ENCODE measurements around the gene GRIA4. TPM values are rescaled to one million over a fixed set of nuclear protein-coding genes. Genes with fewer than 3 reads are reported as not detected.

GRIA4 gene
- total RNA-seq, 2 donors from 2014 or later = 1.2 TPM; not detected in 1

GRCh38 chr11:105937331-105937730 lies 327.5 kb downstream of the GRIA4 start:
- Histone ChIP-seq H3K4me3 (no peak overlapping the region), H3K36me3 (no peaks in the 10 kb centered on the region), H3K9me3 (no peaks in the 10 kb centered on the region), H3K27me3 (replicated peaks; ENCODE audit: insufficient read depth) (no peaks in the 10 kb centered on the region), H3K4me1 (ENCODE audit: control insufficient read depth in 1 of 2, low read depth in 2 of 2) (no peaks in the 10 kb centered on the region), H3K27ac (no peak overlapping the region)
- DNase-seq (ENCODE audit: low spot score) (no peak), ATAC-seq (ENCODE audit: insufficient number of reproducible peaks, low FRiP score, low read depth) (no peak)
- TF ChIP-seq CTCF (IDR thresholded peaks at IDR 0.05) = no peak

DNA sequence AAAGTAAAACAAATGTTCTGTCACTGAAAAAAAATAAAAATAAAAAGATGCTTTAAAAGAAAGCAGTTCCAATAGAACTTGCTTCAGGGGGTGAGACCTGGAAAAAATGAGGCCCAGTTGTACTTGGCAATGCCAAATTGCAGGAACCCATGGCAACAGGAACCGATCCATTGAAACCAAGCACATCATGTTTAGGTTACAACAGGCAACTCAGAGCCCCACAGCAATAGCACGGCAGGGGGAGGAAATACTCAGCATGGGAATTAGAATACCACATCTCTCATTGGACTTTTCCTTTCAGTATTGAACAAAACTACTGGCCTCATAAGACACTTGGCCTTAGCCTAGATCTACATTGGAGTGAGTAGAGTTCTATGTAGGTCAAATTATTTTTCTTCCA lies 327.9 kb downstream of the GRIA4 start:
- no peak overlapping the region for H3K4me3 ChIP-seq
- H3K36me3 ChIP-seq = no peaks in the 10 kb centered on the region

GRCh38 chr11:105942921-105943320 lies 333.0 kb downstream of the GRIA4 start:
- Histone ChIP-seq H3K27ac (no peak overlapping the region), H3K4me3 (no peak overlapping the region), H3K27me3 (replicated peaks; ENCODE audit: insufficient read depth) (no peaks in the 10 kb centered on the region), H3K9me3 (no peaks in the 10 kb centered on the region), H3K36me3 (no peaks in the 10 kb centered on the region), H3K4me1 (ENCODE audit: control insufficient read depth in 1 of 2, low read depth in 2 of 2) (no peaks in the 10 kb centered on the region)
- ATAC-seq (ENCODE audit: insufficient number of reproducible peaks, low FRiP score, low read depth) (no peak), DNase-seq (ENCODE audit: low spot score) (no peak)
- no peak for TF ChIP-seq CTCF (IDR thresholded peaks at IDR 0.05)

More for the DNA sequence above, 327.9 kb downstream of the GRIA4 start:
- DNase-seq (ENCODE audit: low spot score) = no peak
- no peak for ATAC-seq (ENCODE audit: insufficient number of reproducible peaks, low FRiP score, low read depth)
- TF ChIP-seq CTCF (IDR thresholded peaks at IDR 0.05) = no peak
- Histone ChIP-seq H3K4me1 (ENCODE audit: control insufficient read depth in 1 of 2, low read depth in 2 of 2) (no peaks in the 10 kb centered on the region), H3K27ac (no peak overlapping the region), H3K9me3 (no peaks in the 10 kb centered on the region), H3K27me3 (replicated peaks; ENCODE audit: insufficient read depth) (no peaks in the 10 kb centered on the region)

- Histone ChIP-seq H3K27ac (no peak overlapping the region), H3K4me3 (no peak overlapping the region), H3K27me3 (replicated peaks; ENCODE audit: insufficient read depth) (no peaks in the 10 kb centered on the region), H3K4me1 (ENCODE audit: control insufficient read depth in 1 of 2, low read depth in 2 of 2) (no peaks in the 10 kb centered on the region), H3K36me3 (no peaks in the 10 kb centered on the region), H3K9me3 (no peaks in the 10 kb centered on the region)
- DNase-seq (ENCODE audit: low spot score) (no peak), ATAC-seq (ENCODE audit: insufficient number of reproducible peaks, low FRiP score, low read depth) (no peak)
- no peak for TF ChIP-seq CTCF (IDR thresholded peaks at IDR 0.05)
These were observed 339.2 kb downstream of the GRIA4 start for GRCh38 chr11:105948918-105949590.

DNA sequence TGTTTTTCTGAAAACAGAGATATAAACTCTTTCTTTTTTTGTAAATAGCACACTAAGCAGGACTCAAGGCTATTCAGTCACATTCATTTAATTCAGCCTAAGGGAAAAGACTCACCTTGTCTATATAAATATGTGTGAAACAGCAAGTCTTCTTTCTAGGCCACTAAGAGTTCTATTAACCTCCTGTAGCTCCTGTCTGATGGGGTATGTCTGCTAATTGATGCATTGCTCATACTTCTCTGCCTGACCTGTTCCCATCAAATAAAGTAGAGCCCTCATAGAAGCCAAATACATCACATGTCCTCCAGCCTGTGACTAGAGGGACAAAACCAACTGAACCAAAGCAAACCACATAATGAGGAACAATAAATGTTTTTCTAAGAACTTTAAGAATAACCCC lies 344.0 kb downstream of the GRIA4 start:
- Histone ChIP-seq H3K27me3 (replicated peaks; ENCODE audit: insufficient read depth) (no peaks in the 10 kb centered on the region), H3K4me3 (no peak overlapping the region), H3K36me3 (no peaks in the 10 kb centered on the region), H3K9me3 (no peaks in the 10 kb centered on the region), H3K4me1 (ENCODE audit: control insufficient read depth in 1 of 2, low read depth in 2 of 2) (no peaks in the 10 kb centered on the region), H3K27ac (no peak overlapping the region)
- no peak for ATAC-seq (ENCODE audit: insufficient number of reproducible peaks, low FRiP score, low read depth)
- no peak for DNase-seq (ENCODE audit: low spot score)
- no peak for TF ChIP-seq CTCF (IDR thresholded peaks at IDR 0.05)
